ENCODE measurements around the gene NEGR1.

DNA sequence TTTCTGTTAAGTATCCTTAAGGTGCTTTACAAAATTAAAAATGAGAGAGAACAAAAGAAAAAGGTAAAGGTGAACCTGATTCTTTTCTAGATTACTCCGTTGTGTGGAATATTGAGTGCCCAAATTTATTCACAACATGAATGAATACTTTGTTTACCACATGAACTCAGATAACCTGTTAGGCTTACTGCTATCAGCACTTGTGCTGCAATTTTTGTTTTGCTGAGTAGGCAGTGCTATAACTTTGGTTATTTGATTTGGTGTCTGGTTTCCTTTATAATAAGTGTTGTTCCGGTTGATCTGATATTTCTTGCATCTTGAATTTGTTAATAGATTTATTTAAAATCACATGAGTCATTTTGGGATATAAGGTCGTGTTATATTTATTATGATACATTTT, 195.9 kb downstream of the NEGR1 start:
- TF ChIP-seq, protein P1, sequence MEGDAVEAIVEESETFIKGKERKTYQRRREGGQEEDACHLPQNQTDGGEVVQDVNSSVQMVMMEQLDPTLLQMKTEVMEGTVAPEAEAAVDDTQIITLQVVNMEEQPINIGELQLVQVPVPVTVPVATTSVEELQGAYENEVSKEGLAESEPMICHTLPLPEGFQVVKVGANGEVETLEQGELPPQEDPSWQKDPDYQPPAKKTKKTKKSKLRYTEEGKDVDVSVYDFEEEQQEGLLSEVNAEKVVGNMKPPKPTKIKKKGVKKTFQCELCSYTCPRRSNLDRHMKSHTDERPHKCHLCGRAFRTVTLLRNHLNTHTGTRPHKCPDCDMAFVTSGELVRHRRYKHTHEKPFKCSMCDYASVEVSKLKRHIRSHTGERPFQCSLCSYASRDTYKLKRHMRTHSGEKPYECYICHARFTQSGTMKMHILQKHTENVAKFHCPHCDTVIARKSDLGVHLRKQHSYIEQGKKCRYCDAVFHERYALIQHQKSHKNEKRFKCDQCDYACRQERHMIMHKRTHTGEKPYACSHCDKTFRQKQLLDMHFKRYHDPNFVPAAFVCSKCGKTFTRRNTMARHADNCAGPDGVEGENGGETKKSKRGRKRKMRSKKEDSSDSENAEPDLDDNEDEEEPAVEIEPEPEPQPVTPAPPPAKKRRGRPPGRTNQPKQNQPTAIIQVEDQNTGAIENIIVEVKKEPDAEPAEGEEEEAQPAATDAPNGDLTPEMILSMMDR (IDR thresholded peaks at IDR 0.05; ENCODE audit: low read depth, low read length): no peak
- TF ChIP-seq EZH2phosphoT487 (IDR thresholded peaks at IDR 0.05; ENCODE audit: low read depth): no peak
